ENCODE data around the gene C14orf39. TPM values are rescaled to one million over a fixed set of nuclear protein-coding genes. Genes with fewer than 3 reads are reported as not detected.
A peak's percentile ranks its signal among the peaks of the same experiment; 100 is the strongest.

Gene C14orf39
- total and polyA plus RNA-seq, 11 donors = not detected

DNA sequence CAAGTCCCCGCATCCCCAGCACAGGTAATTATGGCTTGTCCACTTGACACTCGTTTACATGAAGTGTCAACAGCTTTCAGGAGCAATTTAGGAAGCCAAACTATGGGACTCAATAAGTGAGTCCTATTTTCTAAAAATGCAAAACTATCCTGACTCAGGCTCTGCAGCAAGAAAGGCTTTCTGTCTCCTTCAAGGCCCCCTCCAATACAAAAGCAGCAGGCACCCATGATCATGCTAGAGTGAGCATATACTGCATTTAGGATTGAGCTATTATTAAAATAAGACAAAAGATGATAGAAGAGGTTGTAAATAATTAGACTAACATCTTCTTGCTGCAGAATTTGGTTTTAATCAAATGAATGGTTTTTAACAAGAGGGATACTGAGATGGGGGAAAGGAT, 26.3 kb upstream of the C14orf39 start:
- intact Hi-C loops (cut with DNase I) = no loop called here
- 4 to 16% (median 8%) methylated on average over 2 of the region's 2 CpGs for WGBS, 4 donors
- ATAC-seq (no peak), DNase-seq (no peak)
- peaks cover 0 to 53% (median 25%) of the 10 kb centered on the region in 12 donors for H3K4me1 ChIP-seq
- no peak overlapping the region for H3K27ac ChIP-seq
- TF ChIP-seq, protein P1, sequence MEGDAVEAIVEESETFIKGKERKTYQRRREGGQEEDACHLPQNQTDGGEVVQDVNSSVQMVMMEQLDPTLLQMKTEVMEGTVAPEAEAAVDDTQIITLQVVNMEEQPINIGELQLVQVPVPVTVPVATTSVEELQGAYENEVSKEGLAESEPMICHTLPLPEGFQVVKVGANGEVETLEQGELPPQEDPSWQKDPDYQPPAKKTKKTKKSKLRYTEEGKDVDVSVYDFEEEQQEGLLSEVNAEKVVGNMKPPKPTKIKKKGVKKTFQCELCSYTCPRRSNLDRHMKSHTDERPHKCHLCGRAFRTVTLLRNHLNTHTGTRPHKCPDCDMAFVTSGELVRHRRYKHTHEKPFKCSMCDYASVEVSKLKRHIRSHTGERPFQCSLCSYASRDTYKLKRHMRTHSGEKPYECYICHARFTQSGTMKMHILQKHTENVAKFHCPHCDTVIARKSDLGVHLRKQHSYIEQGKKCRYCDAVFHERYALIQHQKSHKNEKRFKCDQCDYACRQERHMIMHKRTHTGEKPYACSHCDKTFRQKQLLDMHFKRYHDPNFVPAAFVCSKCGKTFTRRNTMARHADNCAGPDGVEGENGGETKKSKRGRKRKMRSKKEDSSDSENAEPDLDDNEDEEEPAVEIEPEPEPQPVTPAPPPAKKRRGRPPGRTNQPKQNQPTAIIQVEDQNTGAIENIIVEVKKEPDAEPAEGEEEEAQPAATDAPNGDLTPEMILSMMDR (IDR thresholded peaks at IDR 0.05) = no peak
- no peak for TF ChIP-seq POLR2A (IDR thresholded peaks at IDR 0.05)
- H3K4me3 ChIP-seq = no peak overlapping the region
- H3K27me3 ChIP-seq = peaks cover 72 to 100% (median 100%) of the 10 kb centered on the region in 9 donors
- no peaks in the 10 kb centered on the region for H3K9me3 ChIP-seq
- no peaks in the 10 kb centered on the region for H3K36me3 ChIP-seq

- H3K9me3 ChIP-seq = no peaks in the 10 kb centered on the region
- peaks cover 0 to 56% (median 25%) of the 10 kb centered on the region in 12 donors for H3K4me1 ChIP-seq
- peak overlapping the region in 1 of 12 donors; percentile 11 for H3K4me3 ChIP-seq
- TF ChIP-seq POLR2A (IDR thresholded peaks at IDR 0.05) = no peak
- TF ChIP-seq, protein P1 (IDR thresholded peaks at IDR 0.05) = no peak
- H3K27me3 ChIP-seq = peaks cover 78 to 100% (median 100%) of the 10 kb centered on the region in 9 donors
- DNase-seq (no peak), ATAC-seq (no peak)
- intact Hi-C loops (cut with DNase I) = no loop called here
- H3K27ac ChIP-seq = no peak overlapping the region
- no peaks in the 10 kb centered on the region for H3K36me3 ChIP-seq
- WGBS, 4 donors = 2 to 4% (median 3%) methylated on average over 47 to 49 of the region's 49 CpGs
Observed at GRCh38 chr14:60510951-60511599, 25.2 kb upstream of the C14orf39 start.

DNA sequence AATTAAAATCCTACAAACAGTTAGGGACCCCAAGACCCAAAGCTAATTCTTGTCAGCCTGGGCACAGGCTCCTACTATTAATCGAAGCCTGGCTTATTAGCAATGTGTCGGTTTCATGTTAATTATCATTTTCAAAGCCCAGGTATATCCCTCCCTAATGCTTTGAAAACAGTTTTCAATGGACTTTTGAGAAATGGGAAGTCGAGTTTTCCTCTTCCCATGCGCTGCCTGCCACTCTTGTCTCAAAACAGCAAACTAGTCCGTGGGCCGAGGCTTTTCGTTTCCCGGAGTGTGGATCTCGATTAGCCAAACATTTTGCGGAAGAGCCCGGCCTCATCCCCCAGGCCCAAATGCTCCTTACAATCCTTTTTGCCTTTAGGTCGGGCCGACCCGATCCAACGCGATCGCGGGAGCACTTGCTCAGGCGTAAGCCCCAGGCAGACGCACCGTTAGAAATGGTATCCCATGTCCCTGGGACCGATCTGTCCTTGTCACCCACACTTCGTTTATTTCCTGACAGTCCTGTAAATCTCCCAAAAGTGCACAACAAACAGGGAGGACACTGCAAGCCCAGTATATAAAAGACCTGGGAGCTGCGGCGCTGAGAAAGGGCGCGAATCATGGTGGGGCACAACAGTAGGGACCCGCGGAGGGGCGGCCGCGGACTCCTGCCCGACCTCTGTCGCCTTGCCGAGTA, 24.5 kb upstream of the C14orf39 start:
- Histone ChIP-seq H3K27me3 (peaks cover 78 to 100% (median 100%) of the 10 kb centered on the region in 9 donors), H3K9me3 (no peaks in the 10 kb centered on the region), H3K4me3 (no peak overlapping the region), H3K27ac (no peak overlapping the region), H3K4me1 (peaks cover 0 to 51% (median 22%) of the 10 kb centered on the region in 12 donors), H3K36me3 (no peaks in the 10 kb centered on the region)
- TF ChIP-seq, protein P1 (IDR thresholded peaks at IDR 0.05) = no peak
- no peak for TF ChIP-seq POLR2A (IDR thresholded peaks at IDR 0.05)
- DNase-seq (no peak), ATAC-seq (no peak)
- WGBS, 4 donors = 2 to 4% (median 3%) methylated on average over 25 to 35 of the region's 35 CpGs
- intact Hi-C loops (cut with DNase I) = no loop called here

DNA sequence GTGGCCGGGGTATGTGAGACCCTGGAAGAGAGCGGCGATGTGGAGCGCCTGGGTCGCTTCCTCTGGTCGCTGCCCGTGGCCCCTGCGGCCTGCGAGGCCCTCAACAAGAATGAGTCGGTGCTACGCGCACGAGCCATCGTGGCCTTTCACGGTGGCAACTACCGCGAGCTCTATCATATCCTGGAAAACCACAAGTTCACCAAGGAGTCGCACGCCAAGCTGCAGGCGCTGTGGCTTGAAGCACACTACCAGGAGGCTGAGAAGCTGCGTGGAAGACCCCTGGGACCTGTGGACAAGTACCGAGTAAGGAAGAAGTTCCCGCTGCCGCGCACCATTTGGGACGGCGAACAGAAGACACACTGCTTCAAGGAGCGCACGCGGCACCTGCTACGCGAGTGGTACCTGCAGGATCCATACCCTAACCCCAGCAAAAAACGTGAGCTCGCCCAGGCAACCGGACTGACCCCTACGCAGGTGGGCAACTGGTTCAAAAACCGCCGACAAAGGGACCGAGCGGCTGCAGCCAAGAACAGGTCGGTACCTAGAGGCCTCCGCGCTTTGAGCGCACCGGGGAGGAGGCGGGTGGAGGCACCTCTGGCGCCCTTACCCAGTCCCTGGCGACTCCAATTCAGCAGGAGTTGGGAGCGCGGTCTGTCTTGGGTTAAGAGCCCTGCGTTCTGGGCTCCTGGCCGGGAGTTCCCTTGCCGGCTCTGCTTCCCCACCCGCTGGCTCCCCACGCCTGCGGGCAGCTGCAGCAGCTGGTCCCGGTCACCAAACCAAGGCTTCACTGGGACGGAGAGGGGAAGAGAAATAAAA, 23.8 kb upstream of the C14orf39 start:
- WGBS, 4 donors = 3% methylated on average over 32 to 58 of the region's 58 CpGs
- Histone ChIP-seq H3K4me1 (peaks cover 0 to 43% (median 21%) of the 10 kb centered on the region in 12 donors), H3K36me3 (no peaks in the 10 kb centered on the region), H3K27ac (no peak overlapping the region), H3K9me3 (no peaks in the 10 kb centered on the region), H3K27me3 (peaks cover 74 to 100% (median 100%) of the 10 kb centered on the region in 9 donors), H3K4me3 (peak overlapping the region in 3 of 12 donors; percentile 6 to 14 (median 12))
- intact Hi-C loops (cut with DNase I) = no loop called here
- TF ChIP-seq, protein P1 (IDR thresholded peaks at IDR 0.05) = no peak
- TF ChIP-seq POLR2A (IDR thresholded peaks at IDR 0.05) = no peak
- DNase-seq = no peak
- no peak for ATAC-seq
